HG03432 (cell line): ENCODE results near the gene GABARAPL2.
"Not testable (repeated sequence)": the region's sequence is repeated elsewhere in the genome, so short reads cannot be mapped to it uniquely, and the experiment has no call there.

ENCODE experiments used
- ATAC-seq: cut with Tn5 transposase; IDR thresholded peaks from one replicate; pipeline ENCODE4 v1.9.1; 2021; ENCODE audit warnings: mild to moderate bottlenecking, moderate library complexity; ENCODE audit not compliant: unreplicated experiment

The GABARAPL2 gene

DNA sequence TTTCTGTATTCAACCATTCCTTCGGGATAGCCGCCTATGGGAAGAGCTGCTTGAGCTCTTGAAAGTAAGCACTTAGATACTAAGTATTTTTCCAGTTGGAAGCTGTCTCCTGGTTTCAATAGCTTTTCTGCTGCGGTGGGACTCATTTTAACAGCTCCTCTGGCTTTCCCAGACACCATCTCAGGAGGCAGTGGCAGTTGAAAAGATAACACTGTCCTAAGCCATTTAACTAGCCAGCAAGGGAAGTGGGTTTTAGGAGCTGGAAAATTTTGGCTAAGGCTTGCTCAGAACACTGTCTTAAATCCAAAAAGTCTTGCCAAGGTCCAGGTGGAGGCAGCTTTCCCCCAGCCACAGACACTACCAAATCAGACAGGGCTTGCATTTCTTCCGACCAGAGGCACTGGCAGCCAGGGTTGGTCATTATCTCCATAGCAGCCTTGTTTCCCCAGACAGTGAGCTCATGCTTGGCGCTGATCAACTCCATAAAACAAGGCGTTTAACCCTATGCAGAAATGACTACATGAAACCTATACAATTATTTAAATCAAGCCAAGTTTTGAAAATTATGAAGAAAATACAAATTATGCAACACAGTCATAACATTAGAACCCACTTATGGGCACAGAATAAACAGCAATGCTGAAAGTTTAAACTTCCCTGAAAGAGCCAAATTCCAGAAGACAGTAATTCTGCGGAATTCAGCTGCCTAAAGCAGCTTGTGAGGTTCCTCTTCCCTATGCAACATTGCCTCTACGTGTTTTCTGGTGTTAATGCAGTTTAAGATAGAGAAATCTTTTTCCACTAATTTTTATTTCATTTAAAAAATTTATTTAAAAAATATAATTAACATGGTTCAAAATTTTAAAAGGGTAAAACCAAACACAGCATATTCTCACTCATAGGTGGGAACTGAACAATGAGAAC lies 25.0 kb downstream of the GABARAPL2 start:
- no peak for ATAC-seq

DNA sequence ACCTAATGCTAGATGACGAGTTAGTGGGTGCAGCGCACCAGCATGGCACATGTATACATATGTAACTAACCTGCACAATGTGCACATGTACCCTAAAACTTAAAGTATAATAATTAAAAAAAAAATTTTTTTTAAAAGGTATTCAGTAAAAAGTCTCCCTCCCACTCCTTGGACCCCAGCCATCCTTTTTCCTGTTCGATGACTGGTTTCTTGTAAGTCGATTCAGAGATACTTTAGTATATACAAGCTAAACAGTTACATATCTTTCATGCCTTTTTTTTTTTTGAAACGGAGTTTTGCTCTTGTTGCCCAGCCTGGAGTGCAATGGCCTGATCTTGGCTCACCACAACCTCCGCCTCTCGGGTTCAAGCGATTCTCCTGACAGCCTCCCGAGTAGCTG lies 25.7 kb downstream of the GABARAPL2 start:
- ATAC-seq: not testable (repeated sequence)

DNA sequence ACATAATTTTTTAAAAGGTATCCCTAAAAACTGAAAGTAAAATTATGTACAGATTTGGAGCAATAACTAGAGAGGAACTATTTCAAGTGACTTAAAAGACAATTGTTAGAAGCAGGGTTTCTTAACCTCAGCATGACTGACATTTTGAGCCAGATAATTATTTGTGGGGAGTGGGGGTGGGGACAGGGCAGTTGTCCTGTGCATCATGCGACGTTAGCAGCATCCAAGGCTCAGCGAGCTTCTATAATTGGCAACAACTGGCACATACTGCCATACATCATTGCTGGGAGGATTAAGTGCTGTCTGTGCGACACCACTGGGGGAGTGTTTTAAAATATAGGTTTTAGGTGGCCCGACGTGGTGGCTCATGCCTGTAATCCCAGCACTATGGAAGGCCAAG lies 27.1 kb downstream of the GABARAPL2 start:
- ATAC-seq: no peak

- no peak for ATAC-seq
Measured at GRCh38 chr16:75593825-75594820, 27.9 kb downstream of the GABARAPL2 start.

DNA sequence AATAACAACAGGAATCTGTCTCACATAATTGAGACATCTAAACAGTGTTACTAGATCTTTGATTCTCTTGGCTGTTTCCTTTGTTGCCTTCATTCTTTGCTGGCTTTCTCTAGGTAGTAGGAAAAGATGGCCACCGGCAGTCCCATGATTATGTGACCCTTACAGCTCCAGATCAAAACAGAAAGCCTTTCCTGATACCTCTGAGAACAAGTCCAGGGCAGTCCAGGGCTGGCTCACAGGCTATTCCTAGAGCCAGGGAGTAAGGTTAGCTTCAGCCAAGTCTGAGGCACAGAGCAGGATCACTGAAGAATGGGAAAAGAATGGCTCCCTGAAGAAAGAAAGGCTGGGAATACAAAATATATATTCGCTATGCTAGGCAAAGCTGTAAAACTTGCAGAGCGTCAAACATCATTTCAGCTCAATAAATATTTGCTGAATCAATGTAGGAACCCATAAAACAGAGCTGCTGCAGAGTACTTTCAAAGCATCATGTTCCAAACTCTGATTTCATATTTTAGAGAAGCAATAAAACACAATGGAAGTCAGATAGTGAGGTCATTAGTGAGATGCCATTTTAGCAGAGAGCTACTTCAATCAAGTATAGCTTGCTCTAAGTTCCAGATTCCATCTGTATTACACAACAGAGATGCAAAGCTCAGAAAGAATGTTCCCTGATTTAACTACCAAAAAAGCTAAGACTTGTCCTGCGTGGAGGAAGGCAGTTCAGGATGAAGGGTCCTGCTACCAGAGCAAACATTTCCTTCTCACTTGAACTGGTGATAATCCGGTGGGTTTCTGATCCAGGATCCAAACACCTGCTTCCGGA lies 33.5 kb downstream of the GABARAPL2 start:
- ATAC-seq: no peak

GRCh38 chr16:75603241-75603640 lies 37.1 kb downstream of the GABARAPL2 start:
- no peak for ATAC-seq

DNA sequence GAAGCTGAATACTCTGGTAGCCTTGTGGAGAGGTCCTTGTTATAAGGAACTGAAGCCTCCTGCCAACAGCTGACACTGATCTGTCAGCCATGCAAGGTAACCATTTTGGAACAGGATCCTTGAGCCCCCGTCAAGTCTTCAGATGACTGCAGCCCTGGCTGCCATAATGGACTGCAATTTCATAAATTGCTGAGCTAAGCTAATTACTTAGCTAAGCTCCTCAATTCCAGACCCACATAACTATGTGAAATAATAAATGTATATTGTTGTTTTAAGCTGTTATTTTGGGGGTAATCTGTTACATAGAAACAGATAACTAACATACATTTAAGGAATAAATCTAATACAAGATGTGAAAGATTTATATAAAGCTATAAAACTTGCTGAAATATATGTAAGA lies 40.3 kb downstream of the GABARAPL2 start:
- no peak for ATAC-seq

DNA sequence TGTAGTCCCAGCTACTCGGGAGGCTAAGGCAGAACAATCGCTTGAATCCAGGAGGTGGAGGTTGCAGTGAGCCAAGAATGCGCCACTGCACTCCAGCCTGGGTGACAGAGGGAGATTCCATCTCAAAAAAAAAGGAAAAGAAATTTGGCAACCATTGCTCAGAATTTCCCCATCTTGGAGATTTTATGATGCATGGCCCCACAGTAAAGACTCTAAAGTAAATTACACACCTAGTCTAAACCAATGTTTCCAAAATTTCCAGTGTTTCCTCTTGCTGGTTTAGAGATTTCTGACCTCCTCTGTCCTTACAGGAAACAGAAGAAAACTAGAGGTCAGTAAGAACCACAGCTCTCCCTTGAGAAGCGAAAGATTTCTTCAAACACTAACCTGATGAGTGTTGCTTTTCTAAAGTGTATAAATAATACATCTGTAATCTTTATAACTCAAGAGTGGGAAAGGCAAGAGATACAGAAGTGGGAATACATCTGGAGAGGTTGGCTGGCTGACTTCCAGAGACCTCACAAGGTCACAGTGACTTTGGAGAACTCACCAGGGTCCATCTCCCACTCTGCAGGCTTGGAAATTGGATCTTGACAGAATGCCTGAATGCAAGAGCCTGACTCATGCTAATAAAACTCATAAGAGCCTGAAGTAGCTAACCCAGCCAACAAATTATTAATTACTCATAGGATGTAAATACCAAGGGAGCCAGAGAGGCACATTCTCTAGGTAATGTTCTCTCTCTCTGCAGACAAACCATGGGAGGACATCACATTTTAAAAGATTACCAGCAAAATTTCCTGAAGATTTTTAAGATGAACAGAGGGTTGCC lies 48.1 kb downstream of the GABARAPL2 start:
- ATAC-seq: no peak

DNA sequence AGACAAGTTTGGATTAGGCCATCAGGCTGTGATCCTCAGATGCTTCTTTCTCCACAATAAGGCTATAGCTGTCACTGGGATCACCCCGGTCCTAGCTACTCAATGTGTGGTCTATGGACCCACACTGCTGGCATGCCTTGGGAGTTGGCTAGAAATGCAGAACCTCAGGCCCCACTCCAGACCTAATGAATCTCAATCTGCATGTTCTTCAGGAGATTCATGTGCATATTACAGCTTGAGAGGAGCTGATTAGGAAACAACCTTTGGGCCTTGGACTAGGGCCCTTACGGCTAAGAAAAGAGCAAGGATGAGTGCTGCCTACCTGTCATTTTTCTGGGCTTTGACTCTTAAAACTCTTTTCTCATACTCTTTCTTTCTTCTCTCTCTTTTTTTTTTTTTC lies 49.4 kb downstream of the GABARAPL2 start:
- ATAC-seq: no peak

GRCh38 chr16:75616521-75617010 lies 50.4 kb downstream of the GABARAPL2 start:
- no peak for ATAC-seq

DNA sequence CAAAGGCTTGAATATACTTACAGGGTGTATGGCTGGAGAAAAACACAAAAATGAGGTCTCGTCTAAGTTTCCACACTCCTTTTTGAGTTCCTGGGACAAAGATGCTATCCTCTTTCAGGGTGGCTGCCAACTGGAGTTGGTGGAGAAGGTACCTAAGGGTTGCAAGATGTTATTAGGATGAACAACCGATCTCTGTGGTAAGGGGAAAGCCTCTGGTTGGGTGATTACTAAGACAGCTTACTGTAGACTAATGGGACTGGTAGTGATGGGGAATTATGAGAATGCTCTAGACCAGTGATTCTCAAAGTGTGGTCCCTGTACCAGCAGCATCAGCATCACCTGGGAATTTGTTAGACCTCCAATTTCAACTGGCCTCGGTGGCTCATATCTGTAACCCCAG lies 50.9 kb downstream of the GABARAPL2 start:
- ATAC-seq: no peak

DNA sequence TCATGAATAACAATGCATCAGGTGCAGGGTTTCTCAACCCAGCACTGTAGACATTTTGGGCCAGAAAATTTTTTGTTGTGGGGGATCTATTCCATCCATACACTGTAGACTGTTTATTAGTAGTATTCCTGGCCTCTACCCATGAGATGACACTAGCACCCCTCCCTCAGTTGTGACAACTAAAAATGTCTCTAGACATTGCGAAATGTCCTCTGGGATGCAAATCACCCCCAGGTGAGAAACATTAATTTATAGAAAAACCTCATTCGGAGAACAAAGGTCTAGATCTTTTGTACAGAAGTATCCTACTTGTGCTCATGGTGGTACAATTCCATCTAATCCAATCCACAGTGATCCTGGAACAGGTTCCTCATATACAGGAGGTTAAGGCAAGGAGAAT lies 52.6 kb downstream of the GABARAPL2 start:
- no peak for ATAC-seq

DNA sequence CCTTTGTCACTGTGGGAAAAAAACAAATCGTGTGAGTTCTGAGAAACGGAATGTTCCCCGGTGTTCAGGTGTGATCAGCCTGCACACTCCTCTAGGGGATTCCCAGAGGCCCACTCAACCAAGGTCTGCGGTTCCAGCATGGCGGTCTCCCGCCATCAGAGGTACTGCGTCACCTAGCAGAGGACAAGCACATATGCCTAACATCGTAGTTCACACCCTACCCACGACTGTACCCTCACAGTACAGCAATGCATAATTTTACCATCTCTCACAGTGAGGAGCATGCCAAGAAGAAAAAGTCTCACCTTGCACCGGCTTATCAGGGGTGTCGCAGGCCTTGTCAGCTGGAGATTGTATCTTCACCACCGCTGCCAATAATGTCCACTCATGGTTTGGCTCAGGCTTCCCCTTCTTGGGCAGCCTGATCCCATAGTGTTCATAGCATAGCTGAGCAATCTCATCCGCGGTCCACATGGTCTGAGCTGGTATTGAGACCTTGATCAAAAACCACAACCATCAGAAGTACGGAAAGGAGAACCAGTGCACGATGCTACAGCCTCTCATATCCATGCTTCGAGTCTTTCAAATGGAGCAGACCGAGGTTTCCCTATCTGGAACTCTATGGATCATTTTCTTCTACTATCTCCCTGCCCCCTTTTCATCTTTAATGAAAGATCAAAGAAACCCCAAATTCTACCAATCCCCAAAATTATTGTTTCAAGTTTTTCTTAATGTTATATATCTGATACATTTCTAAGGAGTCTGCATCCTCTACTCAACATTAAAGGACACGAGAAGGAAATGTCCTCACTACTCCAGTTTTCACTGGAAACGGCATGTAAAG lies 54.4 kb downstream of the GABARAPL2 start:
- ATAC-seq: no peak

- ATAC-seq: no peak
Measured at GRCh38 chr16:75621170-75621477, 54.9 kb downstream of the GABARAPL2 start.

- peak; percentile 97 for ATAC-seq
Measured at GRCh38 chr16:75622761-75623605, 56.8 kb downstream of the GABARAPL2 start, which contains the start of gene ADAT1. Gene ADAT1 (minus strand): TSS chr16:75623281. CDS start chr16:75620799, 2,482 bp downstream.

DNA sequence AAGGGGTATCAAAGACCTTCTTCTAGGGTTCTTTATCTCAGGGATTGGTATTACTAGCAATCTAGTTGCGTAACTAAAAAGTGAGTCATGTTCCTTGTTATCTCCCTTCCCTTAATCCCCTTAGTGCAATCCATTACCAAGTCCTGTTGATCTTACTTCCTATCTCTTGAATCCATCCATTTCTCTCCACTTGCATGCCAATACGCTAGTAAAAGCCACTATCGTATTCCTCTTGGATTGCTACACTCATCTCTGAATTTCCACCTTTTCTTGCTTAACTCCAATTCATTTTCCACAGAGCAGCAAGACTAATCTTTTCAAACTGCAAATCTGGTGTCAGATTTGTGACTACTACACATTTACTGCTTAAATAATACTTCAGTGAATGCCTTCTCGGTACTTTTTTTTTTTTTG lies 58.7 kb downstream of the GABARAPL2 start:
- no peak for ATAC-seq

DNA sequence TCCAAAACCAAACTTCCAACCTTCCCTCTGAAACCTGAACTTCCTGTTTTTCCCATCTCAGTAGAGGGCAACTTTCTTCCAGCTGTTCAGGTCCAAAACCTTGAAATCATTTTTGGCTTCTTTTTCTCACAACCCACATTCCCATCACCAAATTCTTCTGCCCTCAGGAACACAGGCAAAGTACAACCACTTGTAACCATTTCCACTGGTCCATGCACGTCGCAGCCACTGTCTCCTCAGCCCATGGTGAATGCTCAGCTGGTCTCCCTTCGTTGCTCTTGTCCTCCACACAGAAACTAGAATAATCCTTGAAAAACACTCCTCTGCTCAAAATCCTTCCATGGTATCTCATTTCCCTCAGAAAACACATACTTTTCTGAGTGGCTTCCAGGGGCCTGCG lies 60.6 kb downstream of the GABARAPL2 start:
- no peak for ATAC-seq
